Endodermal cell (in vitro differentiated cells): Measurements from ENCODE around the gene NT5C1A. TPM values are rescaled to one million over a fixed set of nuclear protein-coding genes. Genes with fewer than 3 reads are reported as not detected.

Source experiments
- DNase-seq: peaks from one replicate; pipeline ENCODE4 v3.0.0-alpha.2; 2017
- H3K27ac ChIP-seq: 2 replicates; pipeline ENCODE4 v1.5.1; 2013; ENCODE audit warnings: mild to moderate bottlenecking, low read depth, low read length, moderate library complexity
- H3K27me3 ChIP-seq: 2 replicates; pipeline ENCODE4 v1.6.1; 2013; ENCODE audit warnings: mild to moderate bottlenecking, low read length, moderate library complexity; ENCODE audit not compliant: insufficient read depth, control insufficient read depth, poor library complexity, severe bottlenecking
- H3K36me3 ChIP-seq: 2 replicates; pipeline ENCODE4 v1.7.0; 2013; ENCODE audit warnings: mild to moderate bottlenecking, low read length, moderate library complexity; ENCODE audit not compliant: control insufficient read depth, insufficient read depth
- H3K4me1 ChIP-seq: one replicate; pipeline ENCODE4 v1.7.0; 2013; ENCODE audit warnings: low read length; ENCODE audit not compliant: control insufficient read depth, insufficient read depth
- H3K4me3 ChIP-seq: 2 replicates; pipeline ENCODE4 v1.5.1; 2013; ENCODE audit warnings: mild to moderate bottlenecking, low read length, moderate library complexity
- H3K9ac ChIP-seq: 2 replicates; pipeline ENCODE4 v1.6.1; 2013; ENCODE audit warnings: mild to moderate bottlenecking, low read length, moderate library complexity; ENCODE audit not compliant: poor library complexity, severe bottlenecking; ENCODE audit errors: extremely low read depth
- H3K9me3 ChIP-seq: 2 replicates; pipeline ENCODE4 v1.6.1; 2013; ENCODE audit warnings: mild to moderate bottlenecking, low read length, moderate library complexity; ENCODE audit not compliant: control insufficient read depth
- H3K27ac Mint-ChIP-seq: 2 replicates; pipeline ENCODE4 v1.8.0; 2020; ENCODE audit warnings: mixed read lengths
- H3K27me3 Mint-ChIP-seq: 2 replicates; pipeline ENCODE4 v1.8.0; 2021; ENCODE audit warnings: mild to moderate bottlenecking, mixed read lengths; ENCODE audit not compliant: insufficient read depth
- H3K36me3 Mint-ChIP-seq: 2 replicates; pipeline ENCODE4 v1.8.0; 2020; ENCODE audit warnings: low read depth, mixed read lengths
- H3K4me1 Mint-ChIP-seq: 2 replicates; pipeline ENCODE4 v1.8.0; 2020; ENCODE audit warnings: mixed read lengths
- H3K4me3 Mint-ChIP-seq: 2 replicates; pipeline ENCODE4 v1.8.0; 2020; ENCODE audit warnings: mild to moderate bottlenecking, moderate library complexity, mixed read lengths
- H3K9me3 Mint-ChIP-seq: 2 replicates; pipeline ENCODE4 v1.8.0; 2020; ENCODE audit warnings: mild to moderate bottlenecking, mixed read lengths
- WGBS, 2 experiments: methylation state at CpG; one replicate each; pipeline versions ENCODE4 v1.1.5 to v1.1.7; 2013; ENCODE audit warnings: missing lambda C conversion rate in 2 of 2, mixed read lengths in 1 of 2; ENCODE audit not compliant: insufficient coverage in 1 of 2, insufficient read length in 1 of 2; 5-methylcytosine and 5-hydroxymethylcytosine counted together
- total RNA-seq, 2 donors: library from RNA; stranded (reverse); fragmentation: NEBNext Ultra II Directional in 1 of 2; extraction: Animal tissue kit (Norgen Biotek cat#: 25700) in 1 of 2; gene quantifications; 2 replicates in 1 of 2; 3 replicates in 1 of 2; pipeline ENCODE4 v1.2.1, GENCODE V29; 2021
- TF ChIP-seq, protein P1 (sequence below): fragments of 200-600 bp; sonication (generic); conservative IDR thresholded peaks from 2 replicates; pipeline ENCODE4 v1.5.0; 2021; ENCODE audit warnings: antibody characterized with exemption, mild to moderate bottlenecking

The NT5C1A gene
- total RNA-seq, 2 donors from 2014 or later = not detected

DNA sequence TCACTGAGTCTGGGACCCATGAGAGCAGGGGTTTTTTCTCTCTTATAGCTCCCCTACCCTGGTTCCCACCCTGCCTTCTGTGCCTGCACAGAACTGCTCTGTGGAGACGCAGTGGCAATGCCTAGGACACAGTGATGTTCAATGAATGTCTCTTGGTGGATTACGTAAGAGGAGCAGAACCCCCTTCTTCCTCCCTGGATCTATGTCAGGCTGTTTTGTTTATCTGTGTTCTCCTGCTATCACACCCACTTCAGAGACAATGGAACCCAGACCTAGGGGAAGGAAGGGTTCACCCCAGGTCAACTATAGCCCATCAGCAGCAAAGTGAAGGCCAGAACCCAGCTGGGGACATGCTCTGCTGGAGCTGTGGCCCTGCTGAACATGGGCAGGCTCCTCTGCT is 17.3 kb upstream of the NT5C1A start:
- no peaks in the 10 kb centered on the region for H3K4me1 ChIP-seq
- H3K9ac ChIP-seq = no peak overlapping the region
- no peak overlapping the region for H3K27ac ChIP-seq
- no peak overlapping the region for H3K4me3 Mint-ChIP-seq
- 30 to 77% methylated on average over 2 of the region's 2 CpGs for WGBS, 2 experiments
- no peaks in the 10 kb centered on the region for H3K36me3 ChIP-seq
- H3K27me3 Mint-ChIP-seq = peaks cover 100% of the 10 kb centered on the region
- H3K27ac Mint-ChIP-seq = no peak overlapping the region
- TF ChIP-seq, protein P1, sequence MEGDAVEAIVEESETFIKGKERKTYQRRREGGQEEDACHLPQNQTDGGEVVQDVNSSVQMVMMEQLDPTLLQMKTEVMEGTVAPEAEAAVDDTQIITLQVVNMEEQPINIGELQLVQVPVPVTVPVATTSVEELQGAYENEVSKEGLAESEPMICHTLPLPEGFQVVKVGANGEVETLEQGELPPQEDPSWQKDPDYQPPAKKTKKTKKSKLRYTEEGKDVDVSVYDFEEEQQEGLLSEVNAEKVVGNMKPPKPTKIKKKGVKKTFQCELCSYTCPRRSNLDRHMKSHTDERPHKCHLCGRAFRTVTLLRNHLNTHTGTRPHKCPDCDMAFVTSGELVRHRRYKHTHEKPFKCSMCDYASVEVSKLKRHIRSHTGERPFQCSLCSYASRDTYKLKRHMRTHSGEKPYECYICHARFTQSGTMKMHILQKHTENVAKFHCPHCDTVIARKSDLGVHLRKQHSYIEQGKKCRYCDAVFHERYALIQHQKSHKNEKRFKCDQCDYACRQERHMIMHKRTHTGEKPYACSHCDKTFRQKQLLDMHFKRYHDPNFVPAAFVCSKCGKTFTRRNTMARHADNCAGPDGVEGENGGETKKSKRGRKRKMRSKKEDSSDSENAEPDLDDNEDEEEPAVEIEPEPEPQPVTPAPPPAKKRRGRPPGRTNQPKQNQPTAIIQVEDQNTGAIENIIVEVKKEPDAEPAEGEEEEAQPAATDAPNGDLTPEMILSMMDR = no peak
- no peaks in the 10 kb centered on the region for H3K36me3 Mint-ChIP-seq
- H3K4me1 Mint-ChIP-seq = no peaks in the 10 kb centered on the region
- no peak for DNase-seq
- peaks cover 97% of the 10 kb centered on the region for H3K27me3 ChIP-seq
- H3K9me3 ChIP-seq = no peaks in the 10 kb centered on the region
- H3K4me3 ChIP-seq = no peak overlapping the region
- peaks cover 3% of the 10 kb centered on the region for H3K9me3 Mint-ChIP-seq

DNA sequence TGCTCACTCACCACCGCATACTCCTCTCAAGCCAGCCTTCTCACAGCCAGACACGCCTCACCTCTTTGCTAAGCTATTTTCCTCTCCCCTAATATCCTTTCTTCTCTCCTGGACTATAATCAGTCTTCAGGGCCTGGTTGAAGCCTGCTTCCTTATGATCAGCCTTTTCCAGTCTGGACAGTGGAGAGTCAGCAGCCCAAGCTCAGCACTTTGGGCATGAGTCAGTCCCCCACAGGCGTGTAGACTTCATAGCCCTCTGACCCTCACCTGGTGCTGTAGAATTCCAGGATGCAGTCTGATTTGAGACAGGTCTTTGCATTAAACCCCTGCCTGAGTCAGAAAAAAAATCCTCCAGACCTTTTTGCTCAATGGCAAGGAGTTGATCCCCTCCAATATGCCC is 16.8 kb upstream of the NT5C1A start:
- H3K9me3 Mint-ChIP-seq = peaks cover 3% of the 10 kb centered on the region
- H3K27ac Mint-ChIP-seq = no peak overlapping the region

DNA sequence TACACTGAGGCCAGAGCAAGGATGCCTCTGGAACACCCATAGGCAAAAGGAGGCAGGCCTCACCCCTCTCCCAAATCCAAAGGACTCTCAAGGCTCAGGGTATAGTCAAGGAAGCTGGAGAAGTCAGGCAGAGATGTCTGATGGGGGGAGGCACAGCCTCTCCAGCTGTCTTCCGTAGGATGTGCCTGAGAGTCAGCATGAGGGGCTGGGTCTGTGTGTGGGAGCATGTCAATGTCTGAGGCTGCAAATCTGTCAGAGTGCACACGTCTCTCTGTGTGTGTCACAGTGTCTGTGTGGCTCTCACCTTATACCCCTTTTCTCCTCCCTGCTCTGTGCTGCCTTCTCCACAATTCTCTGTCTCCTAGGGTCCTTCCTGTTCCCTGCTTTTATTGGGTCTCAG is 15.3 kb upstream of the NT5C1A start:
- Mint-ChIP-seq H3K4me3 (no peak overlapping the region), H3K27ac (no peak overlapping the region), H3K9me3 (peaks cover 3% of the 10 kb centered on the region), H3K4me1 (no peaks in the 10 kb centered on the region), H3K27me3 (peaks cover 99% of the 10 kb centered on the region), H3K36me3 (no peaks in the 10 kb centered on the region)
- H3K4me1 ChIP-seq = no peaks in the 10 kb centered on the region
- WGBS, 2 experiments = 0 to 47% methylated on average over 1 to 2 of the region's 2 CpGs
- DNase-seq = no peak
- no peak overlapping the region for H3K9ac ChIP-seq
- H3K36me3 ChIP-seq = no peaks in the 10 kb centered on the region
- H3K9me3 ChIP-seq = no peaks in the 10 kb centered on the region
- H3K27me3 ChIP-seq = peaks cover 96% of the 10 kb centered on the region
- TF ChIP-seq, protein P1 = no peak
- no peak overlapping the region for H3K4me3 ChIP-seq
- no peak overlapping the region for H3K27ac ChIP-seq

More for the DNA sequence above, 16.8 kb upstream of the NT5C1A start:
- no peak overlapping the region for H3K9ac ChIP-seq
- Mint-ChIP-seq H3K27me3 (peaks cover 99% of the 10 kb centered on the region), H3K36me3 (no peaks in the 10 kb centered on the region), H3K4me1 (no peaks in the 10 kb centered on the region), H3K4me3 (no peak overlapping the region)
- WGBS, 2 experiments = 51 to 64% methylated on average over 2 to 3 of the region's 3 CpGs
- no peaks in the 10 kb centered on the region for H3K36me3 ChIP-seq
- TF ChIP-seq, protein P1 = no peak
- peaks cover 96% of the 10 kb centered on the region for H3K27me3 ChIP-seq
- no peak overlapping the region for H3K4me3 ChIP-seq
- H3K9me3 ChIP-seq = no peaks in the 10 kb centered on the region
- no peaks in the 10 kb centered on the region for H3K4me1 ChIP-seq
- H3K27ac ChIP-seq = no peak overlapping the region
- no peak for DNase-seq
